ENCODE measurements around the gene ZNF783. TPM values are rescaled to one million over a fixed set of nuclear protein-coding genes. Genes with fewer than 3 reads are reported as not detected.
"Not testable (repeated sequence)": the region's sequence is repeated elsewhere in the genome, so short reads cannot be mapped to it uniquely, and the experiment has no call there.

The ZNF783 gene
- total RNA-seq, 2 donors from 2014 or later = 10.7 to 20.7 TPM

DNA sequence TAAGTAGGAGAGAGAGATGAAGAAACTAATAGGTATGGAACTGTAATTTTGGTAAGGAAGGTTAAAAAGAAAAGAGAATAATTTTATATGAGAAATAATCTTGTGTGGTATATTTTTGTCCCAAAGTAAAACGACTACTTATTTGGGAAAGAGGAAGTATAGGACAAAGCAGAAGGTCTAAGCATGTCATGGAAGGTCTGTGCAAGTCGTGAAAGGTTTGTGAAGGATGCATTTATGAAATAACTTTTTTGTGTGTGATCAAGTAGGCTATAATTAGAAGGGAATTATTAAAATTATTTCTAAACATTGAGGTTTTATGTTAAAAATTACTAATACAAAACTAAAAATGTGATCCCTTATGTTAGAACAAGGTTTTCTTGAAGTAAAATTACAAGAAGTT lies 63.3 kb downstream of the ZNF783 start:
- intact Hi-C loops (cut with DNase I) = no loop called here
- Histone ChIP-seq H3K4me3 (no peak overlapping the region), H3K4me1 (replicated peaks) (no peaks in the 10 kb centered on the region), H3K36me3 (no peaks in the 10 kb centered on the region), H3K27me3 (replicated peaks; ENCODE audit: insufficient read depth) (no peaks in the 10 kb centered on the region), H3K27ac (no peak overlapping the region), H3K9me3 (no peaks in the 10 kb centered on the region)
- WGBS = 73% methylated on average over 2 of the region's 2 CpGs
- TF ChIP-seq POLR2A (IDR thresholded peaks at IDR 0.05) (no peak), POLR2AphosphoS5 (IDR thresholded peaks at IDR 0.05) (no peak)
- TF ChIP-seq, protein P1, sequence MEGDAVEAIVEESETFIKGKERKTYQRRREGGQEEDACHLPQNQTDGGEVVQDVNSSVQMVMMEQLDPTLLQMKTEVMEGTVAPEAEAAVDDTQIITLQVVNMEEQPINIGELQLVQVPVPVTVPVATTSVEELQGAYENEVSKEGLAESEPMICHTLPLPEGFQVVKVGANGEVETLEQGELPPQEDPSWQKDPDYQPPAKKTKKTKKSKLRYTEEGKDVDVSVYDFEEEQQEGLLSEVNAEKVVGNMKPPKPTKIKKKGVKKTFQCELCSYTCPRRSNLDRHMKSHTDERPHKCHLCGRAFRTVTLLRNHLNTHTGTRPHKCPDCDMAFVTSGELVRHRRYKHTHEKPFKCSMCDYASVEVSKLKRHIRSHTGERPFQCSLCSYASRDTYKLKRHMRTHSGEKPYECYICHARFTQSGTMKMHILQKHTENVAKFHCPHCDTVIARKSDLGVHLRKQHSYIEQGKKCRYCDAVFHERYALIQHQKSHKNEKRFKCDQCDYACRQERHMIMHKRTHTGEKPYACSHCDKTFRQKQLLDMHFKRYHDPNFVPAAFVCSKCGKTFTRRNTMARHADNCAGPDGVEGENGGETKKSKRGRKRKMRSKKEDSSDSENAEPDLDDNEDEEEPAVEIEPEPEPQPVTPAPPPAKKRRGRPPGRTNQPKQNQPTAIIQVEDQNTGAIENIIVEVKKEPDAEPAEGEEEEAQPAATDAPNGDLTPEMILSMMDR (IDR thresholded peaks at IDR 0.05) = no peak
- DNase-seq (ENCODE audit: low spot score) = no peak

DNA sequence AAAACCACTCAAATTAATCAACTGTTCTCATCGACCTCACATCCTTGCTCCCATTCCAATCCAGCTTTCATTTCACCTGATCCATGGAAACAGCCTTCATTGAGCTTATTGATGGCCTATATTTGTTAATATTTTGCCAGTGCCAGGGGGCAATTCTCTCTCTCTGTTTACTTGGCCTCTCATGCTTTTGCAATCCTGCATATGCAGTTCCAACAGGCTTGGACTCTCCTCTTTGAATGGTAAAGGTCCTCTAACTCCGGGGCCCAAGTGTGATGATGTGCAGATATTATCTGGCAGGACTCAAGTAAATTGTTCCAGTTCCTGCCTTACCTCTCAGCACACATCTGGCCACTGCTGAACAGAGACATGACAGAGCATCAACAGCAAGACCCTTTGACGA lies 67.3 kb downstream of the ZNF783 start:
- no peak for DNase-seq (ENCODE audit: low spot score)
- Histone ChIP-seq H3K27ac (no peak overlapping the region), H3K4me1 (replicated peaks) (no peaks in the 10 kb centered on the region), H3K4me3 (no peak overlapping the region), H3K27me3 (replicated peaks; ENCODE audit: insufficient read depth) (no peaks in the 10 kb centered on the region), H3K9me3 (no peaks in the 10 kb centered on the region), H3K36me3 (no peaks in the 10 kb centered on the region)
- no peak for TF ChIP-seq POLR2AphosphoS5 (IDR thresholded peaks at IDR 0.05)
- no peak for TF ChIP-seq POLR2A (IDR thresholded peaks at IDR 0.05)
- TF ChIP-seq, protein P1 (IDR thresholded peaks at IDR 0.05) = no peak
- intact Hi-C loops (cut with DNase I) = no loop called here
- WGBS = 29% methylated on average over 3 of the region's 3 CpGs

GRCh38 chr7:149329766-149330334 lies 67.9 kb downstream of the ZNF783 start:
- no peaks in the 10 kb centered on the region for H3K27me3 ChIP-seq (replicated peaks; ENCODE audit: insufficient read depth)
- TF ChIP-seq POLR2A (IDR thresholded peaks at IDR 0.05) (no peak), POLR2AphosphoS5 (IDR thresholded peaks at IDR 0.05) (no peak)
- TF ChIP-seq, protein P1 (IDR thresholded peaks at IDR 0.05) = no peak
- 81% methylated on average over 3 of the region's 3 CpGs for WGBS

GRCh38 chr7:149330914-149331567 lies 69.0 kb downstream of the ZNF783 start:
- intact Hi-C loops (cut with DNase I) = no loop called here
- Histone ChIP-seq H3K27me3 (replicated peaks; ENCODE audit: insufficient read depth) (no peaks in the 10 kb centered on the region), H3K27ac (no peak overlapping the region), H3K4me3 (no peak overlapping the region), H3K4me1 (replicated peaks) (no peaks in the 10 kb centered on the region), H3K36me3 (no peaks in the 10 kb centered on the region), H3K9me3 (no peaks in the 10 kb centered on the region)
- DNase-seq (ENCODE audit: low spot score) = no peak
- 84% methylated on average over 2 of the region's 2 CpGs for WGBS
- TF ChIP-seq, protein P1 (IDR thresholded peaks at IDR 0.05) = no peak
- TF ChIP-seq POLR2A (IDR thresholded peaks at IDR 0.05) (no peak), POLR2AphosphoS5 (IDR thresholded peaks at IDR 0.05) (no peak)

More at GRCh38 chr7:149329766-149330334, 67.9 kb downstream of the ZNF783 start:
- Histone ChIP-seq H3K36me3 (no peaks in the 10 kb centered on the region), H3K4me3 (no peak overlapping the region), H3K4me1 (replicated peaks) (no peaks in the 10 kb centered on the region), H3K27ac (no peak overlapping the region), H3K9me3 (no peaks in the 10 kb centered on the region)
- intact Hi-C loops (cut with DNase I) = no loop called here
- no peak for DNase-seq (ENCODE audit: low spot score)

GRCh38 chr7:149332602-149333320 lies 70.8 kb downstream of the ZNF783 start:
- H3K9me3 ChIP-seq; H3K27ac ChIP-seq; intact Hi-C loops (cut with DNase I); H3K27me3 ChIP-seq (replicated peaks; ENCODE audit: insufficient read depth); H3K4me3 ChIP-seq; H3K36me3 ChIP-seq; DNase-seq (ENCODE audit: low spot score); H3K4me1 ChIP-seq (replicated peaks): not testable (repeated sequence)
- WGBS = 75% methylated on average over 18 of the region's 18 CpGs

Data from prostate gland (tissue), 2 donors.